AG04449 (cell line): ENCODE measurements around the gene NOS2.
"Not testable (repeated sequence)": the region's sequence is repeated elsewhere in the genome, so short reads cannot be mapped to it uniquely, and the experiment has no call there.

Experiments
- CTCF ChIA-PET: fragments of 350-600 bp; formaldehyde crosslinking; extraction: SDS; loops from one replicate; lab custom pipeline; 2021; ENCODE audit warnings: antibody characterized with exemption; lab: Yijun Ruan, JAX
- POLR2A ChIA-PET: fragments of 400-600, 350-600 bp; formaldehyde crosslinking; extraction: SDS; loops from one replicate; lab custom pipeline; 2020; ENCODE audit warnings: antibody characterized with exemption, inconsistent platforms; lab: Yijun Ruan, JAX
- DNase-seq: peaks from one replicate; pipeline ENCODE4 v3.0.0-alpha.2; 2010; ENCODE audit warnings: low read depth, low spot score
- H3K4me3 ChIP-seq: 2 replicates; pipeline ENCODE4 v1.5.1; 2011; ENCODE audit warnings: low read depth, mild to moderate bottlenecking, control low read depth, low read length
- TF ChIP-seq, protein P1 (sequence below): IDR thresholded peaks from one replicate; pipeline ENCODE4 v1.5.1; 2011; ENCODE audit warnings: mild to moderate bottlenecking, moderate library complexity, low read length, control low read depth, inconsistent platforms; ENCODE audit not compliant: insufficient read depth; ENCODE audit errors: missing control alignments

Gene NOS2

DNA sequence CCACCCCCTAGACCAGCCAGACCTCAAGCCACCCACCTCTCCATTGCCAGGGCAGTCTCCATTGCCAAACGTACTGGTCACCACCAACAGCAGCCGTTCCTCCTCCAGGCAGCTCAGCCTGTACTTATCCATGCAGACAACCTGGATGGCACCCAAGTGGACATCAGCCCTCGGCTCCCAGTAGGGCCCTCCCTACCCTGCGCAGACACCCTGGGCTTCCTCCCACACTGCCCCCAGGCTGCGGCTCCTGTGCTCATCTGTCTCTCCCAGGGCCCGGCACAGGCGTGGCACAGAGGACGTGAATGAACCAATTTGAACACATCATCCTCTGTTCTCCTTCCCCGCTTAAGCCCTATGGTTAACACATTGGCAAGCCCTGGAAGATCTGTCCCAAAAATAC lies 29.5 kb downstream of the NOS2 start:
- ChIA-PET CTCF (no interaction called here), POLR2A (no interaction called here)
- TF ChIP-seq, protein P1, sequence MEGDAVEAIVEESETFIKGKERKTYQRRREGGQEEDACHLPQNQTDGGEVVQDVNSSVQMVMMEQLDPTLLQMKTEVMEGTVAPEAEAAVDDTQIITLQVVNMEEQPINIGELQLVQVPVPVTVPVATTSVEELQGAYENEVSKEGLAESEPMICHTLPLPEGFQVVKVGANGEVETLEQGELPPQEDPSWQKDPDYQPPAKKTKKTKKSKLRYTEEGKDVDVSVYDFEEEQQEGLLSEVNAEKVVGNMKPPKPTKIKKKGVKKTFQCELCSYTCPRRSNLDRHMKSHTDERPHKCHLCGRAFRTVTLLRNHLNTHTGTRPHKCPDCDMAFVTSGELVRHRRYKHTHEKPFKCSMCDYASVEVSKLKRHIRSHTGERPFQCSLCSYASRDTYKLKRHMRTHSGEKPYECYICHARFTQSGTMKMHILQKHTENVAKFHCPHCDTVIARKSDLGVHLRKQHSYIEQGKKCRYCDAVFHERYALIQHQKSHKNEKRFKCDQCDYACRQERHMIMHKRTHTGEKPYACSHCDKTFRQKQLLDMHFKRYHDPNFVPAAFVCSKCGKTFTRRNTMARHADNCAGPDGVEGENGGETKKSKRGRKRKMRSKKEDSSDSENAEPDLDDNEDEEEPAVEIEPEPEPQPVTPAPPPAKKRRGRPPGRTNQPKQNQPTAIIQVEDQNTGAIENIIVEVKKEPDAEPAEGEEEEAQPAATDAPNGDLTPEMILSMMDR, result no peak
- no peak for DNase-seq
- H3K4me3 ChIP-seq, result no peak overlapping the region

DNA sequence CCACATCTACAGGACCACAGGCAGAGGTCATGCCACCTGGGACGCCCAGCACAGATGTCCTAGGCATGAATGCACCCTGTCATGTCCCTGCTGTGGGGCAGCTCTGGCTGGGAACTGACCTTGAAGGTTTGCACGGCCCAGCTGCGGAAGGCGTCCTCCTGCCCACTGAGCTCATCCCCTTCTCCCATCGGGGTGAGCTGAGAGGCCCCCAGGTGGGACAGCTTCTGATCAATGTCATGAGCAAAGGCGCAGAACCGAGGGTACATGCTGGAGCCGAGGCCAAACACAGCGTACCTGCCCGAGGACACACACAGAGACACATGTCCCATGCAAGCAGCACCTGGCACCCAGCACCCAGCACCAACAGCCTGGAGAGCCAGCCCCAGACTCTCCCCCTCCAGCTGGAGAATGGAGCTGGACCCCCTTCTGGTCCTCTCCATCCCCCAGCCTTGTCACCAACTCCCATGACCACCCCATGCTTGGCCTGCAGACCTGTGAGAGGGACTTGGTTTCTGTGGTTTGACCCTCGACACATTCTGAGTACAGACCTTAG lies 31.4 kb downstream of the NOS2 start:
- TF ChIP-seq, protein P1, result no peak
- ChIA-PET CTCF (interaction anchor here (1.3 kb wide), 1 partner anchor 9 kb away, joined by 3 read pairs; no protein-coding TSS in a partner anchor), POLR2A (interaction anchor here (0.6 kb wide), 1 partner anchor 108 kb away, joined by 5 read pairs; no protein-coding TSS in a partner anchor)

DNA sequence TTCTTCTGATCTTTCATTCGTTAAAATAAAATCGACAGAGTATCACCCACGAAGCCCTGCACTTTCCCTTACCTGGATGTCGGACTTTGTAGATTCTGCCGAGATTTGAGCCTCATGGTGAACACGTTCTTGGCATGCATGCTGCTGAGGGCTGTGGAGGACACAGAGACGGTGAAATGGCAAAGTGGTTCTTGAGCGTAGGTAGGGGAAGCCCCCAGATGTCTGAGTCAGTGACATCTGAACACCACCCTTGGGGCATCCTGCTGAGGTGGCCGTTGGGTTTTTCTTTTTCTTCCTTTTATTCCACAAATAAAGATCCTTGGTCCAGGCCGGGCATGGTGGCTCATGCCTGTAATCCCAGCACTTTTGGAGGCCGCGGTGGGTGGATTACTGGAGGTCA lies 33.9 kb downstream of the NOS2 start:
- TF ChIP-seq, protein P1, result no peak
- CTCF ChIA-PET, result interaction anchor here (2.2 kb wide), 1 partner anchor 10 kb away, joined by 6 read pairs; no protein-coding TSS in a partner anchor
- POLR2A ChIA-PET, result no interaction called here
- no peak for DNase-seq
- no peak overlapping the region for H3K4me3 ChIP-seq

More for the DNA sequence above, 31.4 kb downstream of the NOS2 start:
- no peak overlapping the region for H3K4me3 ChIP-seq
- no peak for DNase-seq

DNA sequence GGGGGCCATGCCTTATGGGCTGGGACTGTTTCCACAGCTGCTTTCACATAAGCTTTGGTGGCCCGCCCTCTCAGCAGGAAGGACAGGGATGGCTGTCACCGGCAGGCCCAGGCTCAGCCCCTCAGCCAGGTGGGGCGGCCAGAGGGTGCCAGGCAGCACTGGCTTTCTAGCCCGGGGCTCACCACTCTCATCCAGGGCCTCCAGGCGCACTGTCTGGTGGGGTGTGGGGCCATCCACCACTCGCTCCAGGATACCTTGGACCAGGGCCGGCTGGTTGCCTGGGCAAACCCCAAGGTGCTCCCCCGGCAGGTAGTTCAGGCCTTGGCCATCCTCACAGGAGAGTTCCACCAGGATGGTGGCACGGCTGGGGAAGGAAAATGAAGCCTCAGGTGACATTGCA lies 35.0 kb downstream of the NOS2 start:
- DNase-seq, result no peak
- ChIA-PET POLR2A (no interaction called here), CTCF (interaction anchor here (2.2 kb wide), 1 partner anchor 9 kb away, joined by 6 read pairs; no protein-coding TSS in a partner anchor)
- TF ChIP-seq, protein P1, result no peak
- no peak overlapping the region for H3K4me3 ChIP-seq

DNA sequence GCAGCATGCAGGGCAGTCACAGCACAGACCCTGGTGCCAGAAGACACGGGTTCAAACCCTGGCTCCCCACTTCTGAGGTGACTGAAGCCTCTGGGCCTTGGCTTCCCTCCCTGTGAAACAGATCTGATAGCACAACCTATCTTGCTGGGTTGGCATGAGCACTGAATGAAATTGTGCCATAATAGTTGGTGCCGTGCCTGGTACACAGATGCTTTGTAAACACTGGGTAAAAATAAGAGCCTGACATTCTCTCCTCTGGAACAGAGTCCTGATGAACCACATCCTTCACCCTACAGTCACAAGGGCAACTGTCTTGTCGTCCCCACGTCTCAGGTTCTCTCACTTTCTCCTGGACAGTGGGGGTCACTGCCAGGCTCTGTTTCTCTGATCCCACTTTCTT lies 35.7 kb downstream of the NOS2 start:
- no peak overlapping the region for H3K4me3 ChIP-seq
- ChIA-PET CTCF (interaction anchor here (2.2 kb wide), 1 partner anchor 8 kb away, joined by 6 read pairs; no protein-coding TSS in a partner anchor), POLR2A (no interaction called here)
- no peak for DNase-seq
- TF ChIP-seq, protein P1, result no peak

DNA sequence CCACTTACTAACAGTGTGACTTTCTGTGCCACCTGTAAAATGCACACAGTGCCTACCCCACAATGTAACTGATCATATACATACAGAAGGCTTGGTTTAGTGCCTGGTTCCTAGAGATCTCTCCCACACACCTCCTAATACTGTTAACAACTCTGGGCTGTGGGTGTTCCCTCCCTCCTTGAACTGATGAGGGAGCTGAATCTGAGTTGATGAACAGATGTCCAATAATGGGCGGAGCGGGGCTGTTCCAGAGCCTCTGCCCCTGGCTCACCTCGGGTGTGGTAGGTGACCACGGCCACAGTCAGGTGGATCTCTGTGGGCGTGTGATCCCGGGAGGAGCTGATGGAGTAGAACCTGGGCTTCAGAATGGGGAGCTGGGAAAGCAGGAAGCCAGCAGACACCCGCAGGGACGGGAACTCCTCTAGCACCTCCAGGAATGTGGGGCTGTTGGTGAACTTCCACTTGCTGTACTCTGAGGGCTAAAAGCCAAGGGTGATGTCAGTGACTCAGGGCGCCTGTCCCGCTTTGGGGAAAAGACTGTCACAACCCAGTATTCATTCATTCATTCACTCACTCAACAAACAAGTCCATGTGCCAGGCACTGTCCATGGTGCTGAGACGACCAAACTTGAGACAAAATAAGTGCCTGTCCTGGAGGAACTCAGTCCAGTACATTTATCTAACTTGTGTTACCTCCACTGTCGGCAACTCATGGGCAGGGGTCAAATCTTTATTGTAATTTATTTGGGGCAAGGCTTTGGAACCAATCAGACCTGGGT lies 37.6 kb downstream of the NOS2 start:
- CTCF ChIA-PET, result interaction anchor here (0.7 to 10.8 kb wide), 2 partner anchors 118 to 131 kb away, joined by 4 to 188 read pairs; partner anchors contain the start of gene LYRM9
- no peak for DNase-seq
- TF ChIP-seq, protein P1, result no peak
- no peak overlapping the region for H3K4me3 ChIP-seq
- POLR2A ChIA-PET, result no interaction called here

DNA sequence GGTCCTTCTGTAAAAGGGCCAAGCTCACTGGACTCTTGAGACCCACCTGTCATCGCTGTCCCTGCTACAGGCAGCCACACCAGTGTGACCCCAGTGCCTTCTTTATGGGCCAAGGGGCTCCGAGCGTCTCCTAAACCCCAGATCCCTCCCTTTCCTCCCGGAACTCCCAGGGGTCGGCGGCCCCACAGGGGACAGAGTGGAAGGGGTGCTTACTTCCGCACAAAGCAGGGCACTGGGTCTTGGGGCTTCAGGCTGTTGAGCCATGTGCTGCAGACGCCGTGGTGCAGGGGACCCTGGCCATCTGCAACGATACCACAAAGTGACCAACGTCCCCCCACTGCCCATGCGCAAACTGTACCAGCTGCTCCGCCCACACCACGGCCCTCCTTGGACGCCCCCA lies 39.4 kb downstream of the NOS2 start:
- POLR2A ChIA-PET, DNase-seq, H3K4me3 ChIP-seq: not testable (repeated sequence)
- CTCF ChIA-PET, result interaction anchor here (1.2 to 10.8 kb wide), 5 partner anchors 18 to 491 kb away, joined by 3 to 188 read pairs (median 8); no protein-coding TSS in a partner anchor
